CD14-positive monocyte (primary cell): Measurements from ENCODE around the gene WFDC2. TPM values are rescaled to one million over a fixed set of nuclear protein-coding genes. Genes with fewer than 3 reads are reported as not detected.

Experiments used
- DNase-seq, 3 donors: peaks; one replicate each; pipeline ENCODE4 v3.0.0-alpha.2; 2011 to 2022
- H2AFZ ChIP-seq: 2 replicates; pipeline ENCODE4 v1.6.0; 2012; ENCODE audit warnings: mild to moderate bottlenecking, low read depth, low read length, inconsistent platforms; ENCODE audit not compliant: insufficient read depth, poor library complexity, severe bottlenecking
- H3K27ac ChIP-seq, 2 donors: 1 replicate in 1 of 2; 2 replicates in 1 of 2; pipeline ENCODE4 v1.5.1; 2012 to 2013; ENCODE audit warnings: low read length in 2 of 2, control low read depth in 1 of 2, inconsistent platforms in 1 of 2, low read depth in 1 of 2, mild to moderate bottlenecking in 1 of 2
- H3K27me3 ChIP-seq, 2 donors: one replicate each; pipeline versions ENCODE4 v1.6.0 to v1.6.1; 2011 to 2013; ENCODE audit warnings: low read length in 2 of 2; ENCODE audit not compliant: control insufficient read depth in 2 of 2, insufficient read depth in 2 of 2
- H3K36me3 ChIP-seq, 2 donors: replicated peaks in 1 of 2; 1 replicate in 1 of 2; 2 replicates in 1 of 2; pipeline versions ENCODE4 v1.5.1 to v1.6.1; 2012 to 2013; ENCODE audit warnings: low read length in 2 of 2, control low read depth in 1 of 2, inconsistent platforms in 1 of 2, mild to moderate bottlenecking in 1 of 2; ENCODE audit not compliant: insufficient read depth in 2 of 2, control insufficient read depth in 1 of 2
- H3K4me1 ChIP-seq, 2 donors: 1 replicate in 1 of 2; 2 replicates in 1 of 2; pipeline versions ENCODE4 v1.5.1 to v1.6.1; 2012 to 2013; ENCODE audit warnings: low read length in 2 of 2, control low read depth in 1 of 2, inconsistent platforms in 1 of 2, mild to moderate bottlenecking in 1 of 2, moderate library complexity in 1 of 2; ENCODE audit not compliant: insufficient read depth in 2 of 2, control insufficient read depth in 1 of 2
- H3K4me2 ChIP-seq: replicated peaks from 2 replicates; pipeline ENCODE3; 2012; ENCODE audit warnings: low read length, moderate library complexity, mild to moderate bottlenecking; ENCODE audit not compliant: poor library complexity, severe bottlenecking; ENCODE audit errors: extremely low read depth
- H3K4me3 ChIP-seq, 3 experiments: fragments of 200-600 bp in 1 of 3; sonication (generic) in 1 of 3; replicated peaks in 1 of 3; 1 replicate in 2 of 3; 2 replicates in 1 of 3; pipeline ENCODE4 v1.5.1; 2011 to 2013; ENCODE audit warnings: low read length in 3 of 3, mild to moderate bottlenecking in 3 of 3, control low read depth in 2 of 3, low read depth in 2 of 3, inconsistent platforms in 1 of 3, moderate library complexity in 1 of 3
- H3K79me2 ChIP-seq: 2 replicates; pipeline ENCODE4 v1.6.0; 2012; ENCODE audit warnings: mild to moderate bottlenecking, control low read depth, inconsistent platforms, low read length, moderate library complexity; ENCODE audit not compliant: insufficient read depth
- H3K9ac ChIP-seq: 2 replicates; pipeline ENCODE4 v1.6.0; 2017; ENCODE audit warnings: low read length, mild to moderate bottlenecking; ENCODE audit not compliant: insufficient read depth, poor library complexity, severe bottlenecking
- H3K9me3 ChIP-seq, 2 donors: replicated peaks in 1 of 2; 1 replicate in 1 of 2; 2 replicates in 1 of 2; pipeline versions ENCODE4 v1.5.1 to v1.6.1; 2012 to 2013; ENCODE audit warnings: low read length in 2 of 2, control low read depth in 1 of 2; ENCODE audit not compliant: control insufficient read depth in 1 of 2, insufficient read depth in 1 of 2
- H4K20me1 ChIP-seq: 2 replicates; pipeline ENCODE4 v1.6.0; 2012; ENCODE audit warnings: mild to moderate bottlenecking, low read length, control low read depth, moderate library complexity; ENCODE audit not compliant: insufficient read depth
- H3K27ac Mint-ChIP-seq, 7 donors: one replicate each; pipeline ENCODE4 v1.8.0; 2020; ENCODE audit warnings: mild to moderate bottlenecking in 7 of 7, mixed read lengths in 7 of 7, moderate library complexity in 6 of 7, inconsistent platforms in 2 of 7
- H3K27me3 Mint-ChIP-seq, 3 donors: one replicate each; pipeline ENCODE4 v1.8.0; 2021 to 2022; ENCODE audit warnings: low read depth in 3 of 3, mild to moderate bottlenecking in 3 of 3, mixed read lengths in 3 of 3, moderate library complexity in 3 of 3, inconsistent platforms in 1 of 3
- H3K36me3 Mint-ChIP-seq, 2 donors: one replicate each; pipeline ENCODE4 v1.8.0; 2020; ENCODE audit warnings: mixed read lengths in 2 of 2, inconsistent platforms in 1 of 2, mild to moderate bottlenecking in 1 of 2
- H3K4me1 Mint-ChIP-seq: one replicate; pipeline ENCODE4 v1.8.0; 2020; ENCODE audit warnings: mild to moderate bottlenecking, mixed read lengths
- H3K4me3 Mint-ChIP-seq, 2 donors: one replicate each; pipeline ENCODE4 v1.8.0; 2020; ENCODE audit warnings: mild to moderate bottlenecking in 2 of 2, mixed read lengths in 2 of 2, moderate library complexity in 1 of 2
- H3K9me3 Mint-ChIP-seq, 7 donors: one replicate each; pipeline ENCODE4 v1.8.0; 2020 to 2022; ENCODE audit warnings: mixed read lengths in 7 of 7, mild to moderate bottlenecking in 6 of 7, moderate library complexity in 6 of 7, inconsistent platforms in 2 of 7
- WGBS: methylation state at CpG from one replicate; pipeline ENCODE4 v1.1.5; 2013; ENCODE audit warnings: missing lambda C conversion rate; ENCODE audit not compliant: insufficient coverage; 5-methylcytosine and 5-hydroxymethylcytosine counted together
- intact Hi-C, 2 donors: fragments of 100-400 bp; cut with micrococcal nuclease; formaldehyde crosslinking; loops; one replicate each; pipeline versions ENCODE4 v1.15.0 to v1.15.1; 2023
- polyA plus RNA-seq, 3 donors: library from polyadenylated mRNA; depleted of rRNA in 1 of 3; unstranded in 2 of 3; stranded (reverse) in 1 of 3; fragments of 300-500 nt in 2 of 3; fragments of >200 nt in 1 of 3; fragmentation: Illumina TruSeq in 2 of 3; gene quantifications; 1 replicate in 2 of 3; 2 replicates in 1 of 3; pipeline ENCODE4 v1.2.3, GENCODE V29; 2012 to 2021
- TF ChIP-seq, protein P1 (sequence below): fragments of 200-600 bp; IDR thresholded peaks from one replicate; pipeline ENCODE4 v1.8.0; 2022; ENCODE audit warnings: antibody characterized with exemption, mild to moderate bottlenecking

Gene WFDC2
- polyA plus RNA-seq, 3 donors: not detected

DNA sequence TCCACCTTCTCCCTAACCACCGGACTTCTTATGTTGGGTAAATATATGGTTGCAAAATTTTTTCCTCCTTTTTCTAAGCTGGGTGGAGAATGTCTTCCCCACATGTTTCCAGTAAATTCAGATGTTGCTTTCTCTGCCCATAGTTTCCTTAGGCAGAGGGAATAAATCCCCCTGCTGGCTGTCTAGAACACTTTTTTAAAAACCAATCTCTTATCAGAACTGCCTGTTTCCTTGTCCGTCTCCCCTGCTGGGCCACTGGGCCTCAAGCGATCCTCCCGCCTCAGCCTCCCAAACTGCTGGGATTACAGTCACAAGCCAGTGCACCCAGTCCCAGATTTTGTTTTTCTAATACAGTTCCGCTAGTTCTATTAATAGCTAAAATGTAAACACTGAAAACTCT, 9.9 kb upstream of the WFDC2 start:
- no peaks in the 10 kb centered on the region for H3K4me1 Mint-ChIP-seq
- no peak for DNase-seq
- Histone ChIP-seq H3K9me3 (no peaks in the 10 kb centered on the region), H3K9ac (no peak overlapping the region), H3K4me2 (no peak overlapping the region), H3K27me3 (no peaks in the 10 kb centered on the region), H3K4me3 (no peak overlapping the region), H3K27ac (no peak overlapping the region), H3K36me3 (no peaks in the 10 kb centered on the region), H2AFZ (no peak overlapping the region), H4K20me1 (no peaks in the 10 kb centered on the region), H3K4me1 (no peaks in the 10 kb centered on the region), H3K79me2 (no peaks in the 10 kb centered on the region)
- peaks cover 0 to 1% (median 0%) of the 10 kb centered on the region in 3 donors for H3K27me3 Mint-ChIP-seq
- TF ChIP-seq, protein P1, sequence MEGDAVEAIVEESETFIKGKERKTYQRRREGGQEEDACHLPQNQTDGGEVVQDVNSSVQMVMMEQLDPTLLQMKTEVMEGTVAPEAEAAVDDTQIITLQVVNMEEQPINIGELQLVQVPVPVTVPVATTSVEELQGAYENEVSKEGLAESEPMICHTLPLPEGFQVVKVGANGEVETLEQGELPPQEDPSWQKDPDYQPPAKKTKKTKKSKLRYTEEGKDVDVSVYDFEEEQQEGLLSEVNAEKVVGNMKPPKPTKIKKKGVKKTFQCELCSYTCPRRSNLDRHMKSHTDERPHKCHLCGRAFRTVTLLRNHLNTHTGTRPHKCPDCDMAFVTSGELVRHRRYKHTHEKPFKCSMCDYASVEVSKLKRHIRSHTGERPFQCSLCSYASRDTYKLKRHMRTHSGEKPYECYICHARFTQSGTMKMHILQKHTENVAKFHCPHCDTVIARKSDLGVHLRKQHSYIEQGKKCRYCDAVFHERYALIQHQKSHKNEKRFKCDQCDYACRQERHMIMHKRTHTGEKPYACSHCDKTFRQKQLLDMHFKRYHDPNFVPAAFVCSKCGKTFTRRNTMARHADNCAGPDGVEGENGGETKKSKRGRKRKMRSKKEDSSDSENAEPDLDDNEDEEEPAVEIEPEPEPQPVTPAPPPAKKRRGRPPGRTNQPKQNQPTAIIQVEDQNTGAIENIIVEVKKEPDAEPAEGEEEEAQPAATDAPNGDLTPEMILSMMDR: no peak
- WGBS: 50% methylated on average over 1 of the region's 5 CpGs
- H3K4me3 Mint-ChIP-seq: no peak overlapping the region
- H3K27ac Mint-ChIP-seq: no peak overlapping the region
- no peaks in the 10 kb centered on the region for H3K36me3 Mint-ChIP-seq
- H3K9me3 Mint-ChIP-seq: no peaks in the 10 kb centered on the region
- intact Hi-C loops: no loop called here

DNA sequence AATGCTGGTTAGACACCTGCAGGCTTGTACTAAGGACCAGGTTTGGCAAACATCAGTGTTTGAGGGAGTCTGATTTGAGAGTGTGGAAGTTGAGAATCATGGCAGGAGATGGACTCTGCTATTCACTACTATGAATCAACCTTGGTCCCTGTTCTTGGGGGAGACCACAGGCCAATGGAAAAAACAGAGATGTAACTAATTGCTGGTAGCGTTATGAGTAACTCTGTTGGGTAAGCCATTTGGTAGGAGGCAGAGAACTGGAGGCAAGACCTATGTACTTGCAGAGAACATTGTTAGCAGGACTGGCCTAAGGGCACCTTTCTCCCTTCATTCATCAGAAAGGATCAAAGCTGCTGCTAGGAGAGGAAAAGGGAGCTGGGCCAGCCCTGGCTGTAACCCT, 8.3 kb upstream of the WFDC2 start:
- DNase-seq: no peak
- Histone ChIP-seq H2AFZ (no peak overlapping the region), H3K36me3 (no peaks in the 10 kb centered on the region), H3K27me3 (no peaks in the 10 kb centered on the region), H3K4me2 (no peak overlapping the region), H4K20me1 (no peaks in the 10 kb centered on the region), H3K9me3 (no peaks in the 10 kb centered on the region), H3K79me2 (no peaks in the 10 kb centered on the region), H3K4me1 (peaks cover 0 to 4% of the 10 kb centered on the region in 2 donors), H3K9ac (no peak overlapping the region), H3K4me3 (no peak overlapping the region), H3K27ac (no peak overlapping the region)
- 100% methylated on average over 1 of the region's 1 CpG for WGBS
- TF ChIP-seq, protein P1: no peak
- Mint-ChIP-seq H3K36me3 (no peaks in the 10 kb centered on the region), H3K27ac (no peak overlapping the region), H3K4me3 (no peak overlapping the region), H3K9me3 (no peaks in the 10 kb centered on the region), H3K4me1 (peaks cover 6% of the 10 kb centered on the region), H3K27me3 (no peaks in the 10 kb centered on the region)
- intact Hi-C loops: no loop called here
